ENCODE measurements around the gene AQP3.

The AQP3 gene

GRCh38 chr9:33465596-33466564, 18.5 kb upstream of the AQP3 start:
- no peak for TF ChIP-seq POLR2AphosphoS5 (IDR thresholded peaks at IDR 0.05; ENCODE audit: low read depth, low read length)
- TF ChIP-seq TAF1 (IDR thresholded peaks at IDR 0.05; ENCODE audit: borderline replicate concordance, insufficient read depth, low read length), result no peak
- TF ChIP-seq FOXP2 (optimal IDR thresholded peaks at IDR 0.05; ENCODE audit: borderline replicate concordance, extremely low read depth, extremely low read length, insufficient read depth), result no peak
- no peak for TF ChIP-seq SIN3A (IDR thresholded peaks at IDR 0.05; ENCODE audit: borderline replicate concordance, insufficient read depth, low read length)
- no peak for TF ChIP-seq REST (IDR thresholded peaks at IDR 0.05; ENCODE audit: insufficient read depth in 1 of 2, low read depth in 2 of 2, low read length in 2 of 2)

GRCh38 chr9:33465096-33465495, 17.7 kb upstream of the AQP3 start:
- no peak for TF ChIP-seq POLR2AphosphoS5 (IDR thresholded peaks at IDR 0.05; ENCODE audit: low read depth, low read length)

GRCh38 chr9:33464045-33464636, 16.7 kb upstream of the AQP3 start:
- TF ChIP-seq TAF1 (IDR thresholded peaks at IDR 0.05; ENCODE audit: borderline replicate concordance, insufficient read depth, low read length), result no peak
- no peak for TF ChIP-seq POLR2AphosphoS5 (IDR thresholded peaks at IDR 0.05; ENCODE audit: low read depth, low read length)

GRCh38 chr9:33463151-33463550, 15.8 kb upstream of the AQP3 start:
- TF ChIP-seq POLR2AphosphoS5 (IDR thresholded peaks at IDR 0.05; ENCODE audit: low read depth, low read length) (no peak), REST (IDR thresholded peaks at IDR 0.05; ENCODE audit: insufficient read depth in 1 of 2, low read depth in 2 of 2, low read length in 2 of 2) (no peak), SIN3A (IDR thresholded peaks at IDR 0.05; ENCODE audit: borderline replicate concordance, insufficient read depth, low read length) (no peak), FOXP2 (optimal IDR thresholded peaks at IDR 0.05; ENCODE audit: borderline replicate concordance, extremely low read depth, extremely low read length, insufficient read depth) (no peak), TAF1 (IDR thresholded peaks at IDR 0.05; ENCODE audit: borderline replicate concordance, insufficient read depth, low read length) (no peak)

GRCh38 chr9:33461492-33461891, 14.1 kb upstream of the AQP3 start:
- TF ChIP-seq FOXP2 (optimal IDR thresholded peaks at IDR 0.05; ENCODE audit: borderline replicate concordance, extremely low read depth, extremely low read length, insufficient read depth) (no peak), REST (IDR thresholded peaks at IDR 0.05; ENCODE audit: insufficient read depth in 1 of 2, low read depth in 2 of 2, low read length in 2 of 2) (no peak)

- TF ChIP-seq REST (IDR thresholded peaks at IDR 0.05; ENCODE audit: insufficient read depth in 1 of 2, low read depth in 2 of 2, low read length in 2 of 2), result no peak
- TF ChIP-seq POLR2AphosphoS5 (IDR thresholded peaks at IDR 0.05; ENCODE audit: low read depth, low read length), result no peak
- TF ChIP-seq FOXP2 (optimal IDR thresholded peaks at IDR 0.05; ENCODE audit: borderline replicate concordance, extremely low read depth, extremely low read length, insufficient read depth), result no peak
- no peak for TF ChIP-seq TAF1 (IDR thresholded peaks at IDR 0.05; ENCODE audit: borderline replicate concordance, insufficient read depth, low read length)
- no peak for TF ChIP-seq SIN3A (IDR thresholded peaks at IDR 0.05; ENCODE audit: borderline replicate concordance, insufficient read depth, low read length)
These were observed 13.5 kb upstream of the AQP3 start for GRCh38 chr9:33460854-33461253.
